WTC11 (cell line): ENCODE measurements around the gene CBX5. TPM values are rescaled to one million over a fixed set of nuclear protein-coding genes. Genes with fewer than 3 reads are reported as not detected.

ENCODE experiments used
- AFF4 ChIP-seq: sonication (generic); formaldehyde crosslinking; IDR thresholded peaks from 2 replicates; pipeline ENCODE4 v1.8.1; 2023; ENCODE audit warnings: mild to moderate bottlenecking, missing genetic modification reagents, borderline replicate concordance
- ATF3 ChIP-seq: sonication (generic); formaldehyde crosslinking; conservative IDR thresholded peaks from 2 replicates; pipeline ENCODE4 v1.8.1; 2022; ENCODE audit warnings: mild to moderate bottlenecking, missing genetic modification reagents
- ERG ChIP-seq: fragments of 250-450 bp; sonication (Bioruptor Pico); IDR thresholded peaks from 2 replicates; pipeline ENCODE4 v1.8.0; 2021; ENCODE audit warnings: mild to moderate bottlenecking
- FOXP4 ChIP-seq: sonication (generic); formaldehyde crosslinking; IDR thresholded peaks from 2 replicates; pipeline ENCODE4 v1.8.0; 2022; ENCODE audit warnings: mild to moderate bottlenecking, missing genetic modification reagents
- HMGA2 ChIP-seq: fragments of 250-450 bp; sonication (Bioruptor Pico); IDR thresholded peaks from 2 replicates; pipeline ENCODE4 v1.4.0; 2021; ENCODE audit warnings: mild to moderate bottlenecking, moderate library complexity
- IRF1 ChIP-seq: sonication (generic); formaldehyde crosslinking; IDR thresholded peaks from 2 replicates; pipeline ENCODE4 v1.8.0; 2023; ENCODE audit warnings: missing genetic modification reagents
- IRF2 ChIP-seq: sonication (generic); formaldehyde crosslinking; IDR thresholded peaks from 2 replicates; pipeline ENCODE4 v1.8.0; 2022; ENCODE audit warnings: low read depth, missing genetic modification reagents, borderline replicate concordance
- MYBL2 ChIP-seq: sonication (generic); formaldehyde crosslinking; IDR thresholded peaks from 2 replicates; pipeline ENCODE4 v1.8.1; 2023; ENCODE audit warnings: mild to moderate bottlenecking, moderate library complexity, missing genetic modification reagents
- NFYB ChIP-seq: sonication (generic); formaldehyde crosslinking; conservative IDR thresholded peaks from 2 replicates; pipeline ENCODE4 v1.8.0; 2022; ENCODE audit warnings: low read depth, missing genetic modification reagents
- NR3C1 ChIP-seq: sonication (generic); formaldehyde crosslinking; conservative IDR thresholded peaks from 2 replicates; pipeline ENCODE4 v1.8.1; 2023; ENCODE audit warnings: low read depth, mild to moderate bottlenecking, missing genetic modification reagents
- PREB ChIP-seq: sonication (generic); formaldehyde crosslinking; IDR thresholded peaks from 2 replicates; pipeline ENCODE4 v1.8.1; 2022; ENCODE audit warnings: mild to moderate bottlenecking, missing genetic modification reagents, moderate library complexity, borderline replicate concordance
- PRRX2 ChIP-seq: fragments of 250-450 bp; sonication (Bioruptor Pico); IDR thresholded peaks from 2 replicates; pipeline ENCODE4 v1.8.0; 2021; ENCODE audit warnings: mild to moderate bottlenecking
- RELA ChIP-seq: sonication (generic); formaldehyde crosslinking; IDR thresholded peaks from 2 replicates; pipeline ENCODE4 v1.8.1; 2022; ENCODE audit warnings: missing genetic modification reagents, mild to moderate bottlenecking, borderline replicate concordance
- RORB ChIP-seq: fragments of 250-450 bp; sonication (Bioruptor Pico); IDR thresholded peaks from 2 replicates; pipeline ENCODE4 v1.9.0; 2021; ENCODE audit warnings: mild to moderate bottlenecking
- SOX15 ChIP-seq: fragments of 250-450 bp; sonication (Bioruptor Pico); IDR thresholded peaks from 2 replicates; pipeline ENCODE4 v1.9.0; 2021; ENCODE audit warnings: mild to moderate bottlenecking
- SP1 ChIP-seq: sonication (generic); formaldehyde crosslinking; conservative IDR thresholded peaks from 2 replicates; pipeline ENCODE4 v1.8.1; 2022; ENCODE audit warnings: missing genetic modification reagents
- TEAD1 ChIP-seq: sonication (generic); formaldehyde crosslinking; IDR thresholded peaks from 2 replicates; pipeline ENCODE4 v1.8.0; 2022; ENCODE audit warnings: mild to moderate bottlenecking, missing genetic modification reagents
- TEAD4 ChIP-seq: sonication (generic); formaldehyde crosslinking; IDR thresholded peaks from 2 replicates; pipeline ENCODE4 v1.8.0; 2022; ENCODE audit warnings: mild to moderate bottlenecking, missing genetic modification reagents
- USF1 ChIP-seq: sonication (generic); formaldehyde crosslinking; IDR thresholded peaks from 2 replicates; pipeline ENCODE4 v1.8.0; 2022; ENCODE audit warnings: mild to moderate bottlenecking, missing genetic modification reagents
- ZBTB21 ChIP-seq: sonication (generic); formaldehyde crosslinking; IDR thresholded peaks from 2 replicates; pipeline ENCODE4 v1.8.1; 2023; ENCODE audit warnings: mild to moderate bottlenecking, missing genetic modification reagents, borderline replicate concordance
- ZNF281 ChIP-seq: sonication (generic); formaldehyde crosslinking; IDR thresholded peaks from 2 replicates; pipeline ENCODE4 v1.8.0; 2023; ENCODE audit warnings: mild to moderate bottlenecking, missing genetic modification reagents
- ZNF423 ChIP-seq: fragments of 250-450 bp; sonication (Bioruptor Pico); IDR thresholded peaks from 2 replicates; pipeline ENCODE4 v2.1.2; 2022; ENCODE audit warnings: mild to moderate bottlenecking, moderate library complexity
- ZNF425 ChIP-seq: fragments of 250-450 bp; sonication (Bioruptor Pico); conservative IDR thresholded peaks from 2 replicates; pipeline ENCODE4 v1.9.0; 2021; ENCODE audit warnings: mild to moderate bottlenecking
- total RNA-seq: library from RNA; stranded (reverse); gene quantifications from 3 replicates; pipeline ENCODE4 v1.2.3, GENCODE V29; 2021

Gene CBX5
- total RNA-seq, 1 experiment from 2014 or later = 182 TPM

GRCh38 chr12:54280468-54281260, 742 bp upstream of the CBX5 start, which contains the start of gene HNRNPA1 (continued):
- peak; percentile 89 for TF ChIP-seq ERG (CRISPR knock-in tag)
- no peak for TF ChIP-seq IRF2
- peak; percentile 50; the same call in 1 of the 2 replicates for TF ChIP-seq IRF1 (CRISPR knock-in tag)
- TF ChIP-seq HMGA2 (CRISPR knock-in tag) = no peak
- TF ChIP-seq PREB (CRISPR knock-in tag) = 0 out of 2 replicates have a peak, but pooled peaks have one; percentile 53
- TF ChIP-seq ZBTB21 = no peak
- TF ChIP-seq ZNF281 = peak; percentile 45; the same call in 1 of the 2 replicates
- TF ChIP-seq TEAD4 (CRISPR knock-in tag) = peak; percentile 53; the same call in 1 of the 2 replicates
- TF ChIP-seq USF1 (CRISPR knock-in tag) = peak; percentile 2; the same call in 1 of the 2 replicates
- TF ChIP-seq AFF4 (CRISPR knock-in tag) = peak; percentile 30; the same call in 1 of the 2 replicates
- TF ChIP-seq SP1 (CRISPR knock-in tag) = peak; percentile 18; the same call in 1 of the 2 replicates
- peak; percentile 75; the same call in 1 of the 2 replicates for TF ChIP-seq ZNF425
- TF ChIP-seq ATF3 = no peak
- peak; percentile 82; the same call in 1 of the 2 replicates for TF ChIP-seq PRRX2
- TF ChIP-seq RELA (CRISPR knock-in tag) = no peak
- TF ChIP-seq MYBL2 (CRISPR knock-in tag) = no peak; the same call in 1 of the 2 replicates
- TF ChIP-seq SOX15 (CRISPR knock-in tag) = no peak
- no peak for TF ChIP-seq ZNF423 (CRISPR knock-in tag)
- no peak for TF ChIP-seq RORB (CRISPR knock-in tag)
- TF ChIP-seq NR3C1 (CRISPR knock-in tag) = no peak
- peak; percentile 98 for TF ChIP-seq NFYB
- TF ChIP-seq TEAD1 (CRISPR knock-in tag) = peak; percentile 65
- peak; percentile 63; the same call in 1 of the 2 replicates for TF ChIP-seq FOXP4 (CRISPR knock-in tag)
